AG04450 (cell line): ENCODE results near the gene HDAC7. TPM values are rescaled to one million over a fixed set of nuclear protein-coding genes. Genes with fewer than 3 reads are reported as not detected.

ENCODE experiments used
- CTCF ChIA-PET: fragments of 300-600, 350-600 bp; formaldehyde crosslinking; extraction: SDS; loops from one replicate; lab custom pipeline; 2022; ENCODE audit warnings: antibody characterized with exemption, inconsistent platforms; lab: Charles Lee
- POLR2A ChIA-PET: fragments of 350-600 bp; formaldehyde crosslinking; extraction: SDS; loops from one replicate; lab custom pipeline; 2021; ENCODE audit warnings: antibody characterized with exemption, inconsistent platforms; lab: Yijun Ruan, JAX
- DNase-seq: peaks from one replicate; pipeline ENCODE4 v3.0.0-alpha.2; 2011; ENCODE audit warnings: low read depth, low spot score
- H3K27ac ChIP-seq: one replicate; pipeline ENCODE4 v1.5.1; 2012; ENCODE audit warnings: low read depth, low read length, control low read depth
- H3K27me3 ChIP-seq: one replicate; pipeline ENCODE4 v1.6.0; 2012; ENCODE audit warnings: low read length; ENCODE audit not compliant: control insufficient read depth, insufficient read depth
- H3K4me3 ChIP-seq: 2 replicates; pipeline ENCODE4 v1.5.1; 2011; ENCODE audit warnings: mild to moderate bottlenecking, low read depth, low read length, control low read depth
- H3K9me3 ChIP-seq: 2 replicates; pipeline ENCODE4 v1.5.1; 2012; ENCODE audit warnings: low read length; ENCODE audit not compliant: control insufficient read depth, insufficient read depth
- CTCF ChIP-seq: IDR thresholded peaks from 2 replicates; pipeline ENCODE4 v1.5.1; 2011; ENCODE audit warnings: low read depth, low read length, control low read depth, inconsistent platforms
- polyA plus RNA-seq: library from polyadenylated mRNA; depleted of rRNA; stranded (reverse); fragments of >200 nt; gene quantifications from 2 replicates; pipeline ENCODE4 v1.2.3, GENCODE V29; 2011

Gene HDAC7
- polyA plus RNA-seq, 1 experiment: 17.1 TPM

GRCh38 chr12:47774663-47775062 lies 45.0 kb downstream of the HDAC7 start:
- Histone ChIP-seq H3K9me3 (no peaks in the 10 kb centered on the region), H3K27ac (no peak overlapping the region), H3K4me3 (no peak overlapping the region), H3K27me3 (no peaks in the 10 kb centered on the region)
- no peak for TF ChIP-seq CTCF
- POLR2A ChIA-PET: no interaction called here
- DNase-seq: no peak
- CTCF ChIA-PET: interaction anchor here (0.8 to 12.2 kb wide), 3 partner anchors 59 to 742 kb away, joined by 3 to 152 read pairs (median 104); no protein-coding TSS in a partner anchor

GRCh38 chr12:47773858-47774580 lies 45.7 kb downstream of the HDAC7 start:
- no peaks in the 10 kb centered on the region for H3K9me3 ChIP-seq
- H3K27ac ChIP-seq: no peak overlapping the region
- no peak for DNase-seq
- no peaks in the 10 kb centered on the region for H3K27me3 ChIP-seq
- POLR2A ChIA-PET: no interaction called here
- H3K4me3 ChIP-seq: peak overlapping the region; percentile 66
- no peak for TF ChIP-seq CTCF
- CTCF ChIA-PET: interaction anchor here (9.1 to 12.2 kb wide), 2 partner anchors 58 to 65 kb away, joined by 104 to 152 read pairs; no protein-coding TSS in a partner anchor

- CTCF ChIA-PET: interaction anchor here (0.8 to 12.2 kb wide), 7 partner anchors 13 to 190 kb away, joined by 3 to 152 read pairs (median 3); partner anchors contain the start of gene TMEM106C
- Histone ChIP-seq H3K9me3 (no peaks in the 10 kb centered on the region), H3K27me3 (no peaks in the 10 kb centered on the region), H3K4me3 (peak within 1 kb of the TSS; percentile 66), H3K27ac (no peak within 1 kb of the TSS)
- TF ChIP-seq CTCF: peak; percentile 37
- DNase-seq: no peak
- POLR2A ChIA-PET: no interaction called here
These were observed 46.4 kb downstream of the HDAC7 start, which contains the start of gene SLC48A1 for GRCh38 chr12:47773062-47773857. Gene SLC48A1, plus strand, starts transcription at chr12:47773238. Its CDS starts 67 bp downstream, at chr12:47773305.

GRCh38 chr12:47772738-47773061 lies 47.0 kb downstream of the HDAC7 start:
- TF ChIP-seq CTCF: no peak
- peak overlapping the region; percentile 66 for H3K4me3 ChIP-seq
- H3K9me3 ChIP-seq: no peaks in the 10 kb centered on the region
- H3K27me3 ChIP-seq: no peaks in the 10 kb centered on the region
- no peak overlapping the region for H3K27ac ChIP-seq
- POLR2A ChIA-PET: no interaction called here
- no peak for DNase-seq
- CTCF ChIA-PET: interaction anchor here (0.8 to 12.2 kb wide), 7 partner anchors 13 to 191 kb away, joined by 3 to 152 read pairs (median 3); partner anchors contain the start of gene TMEM106C
